NCI-H510A treated with DMSO at 0.1 percent for 48 hours (cell line): ENCODE measurements around the gene PRR36.
"Not testable (repeated sequence)": the region's sequence is repeated elsewhere in the genome, so short reads cannot be mapped to it uniquely, and the experiment has no call there.

Experiments used
- DNase-seq: peaks from one replicate; lab custom pipeline; 2025; lab: John Stamatoyannopoulos, UW

PRR36 gene

DNA sequence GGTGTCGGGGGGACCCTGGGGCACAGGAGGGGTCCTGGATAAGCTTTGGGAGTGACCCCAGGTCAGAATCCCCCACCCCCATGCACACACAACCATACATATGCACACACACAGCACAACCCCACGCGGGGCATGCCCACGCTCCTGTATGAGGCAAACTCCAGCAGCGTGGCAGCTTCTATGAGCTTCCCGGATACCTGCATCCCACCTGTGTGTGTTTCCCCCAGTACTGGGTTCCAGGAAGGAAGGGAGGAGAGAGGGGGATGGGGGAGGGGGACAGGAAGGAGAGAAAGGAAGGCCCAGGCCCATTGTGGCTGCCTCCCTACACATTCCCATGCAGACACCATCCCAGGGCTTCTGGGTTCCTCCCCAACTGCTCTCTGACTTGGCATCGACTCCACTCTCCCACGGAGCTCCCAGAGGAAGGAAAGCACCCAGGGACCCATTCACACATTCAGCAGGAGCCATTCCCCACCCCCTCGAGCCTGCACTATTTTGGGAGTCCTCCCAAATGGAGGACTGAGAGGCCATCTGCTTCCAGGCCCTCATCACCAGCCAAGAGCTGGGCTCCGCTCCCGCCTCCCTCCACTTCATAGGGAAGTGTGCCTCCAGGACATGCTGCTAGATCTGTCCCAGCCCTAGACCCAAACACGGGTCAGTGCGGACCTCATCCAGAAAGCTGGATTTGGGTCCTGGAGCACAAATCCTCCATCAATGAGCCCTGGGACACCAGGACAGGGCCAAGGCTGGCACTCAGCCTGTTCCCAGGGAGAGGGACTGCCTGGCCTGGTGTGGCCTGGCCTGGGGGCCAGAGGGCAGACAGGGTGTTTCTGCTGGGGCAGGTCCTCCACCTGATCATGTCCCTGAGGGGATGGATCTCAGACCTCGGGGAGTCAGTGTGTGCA lies 13.2 kb downstream of the PRR36 start:
- DNase-seq: no peak

DNA sequence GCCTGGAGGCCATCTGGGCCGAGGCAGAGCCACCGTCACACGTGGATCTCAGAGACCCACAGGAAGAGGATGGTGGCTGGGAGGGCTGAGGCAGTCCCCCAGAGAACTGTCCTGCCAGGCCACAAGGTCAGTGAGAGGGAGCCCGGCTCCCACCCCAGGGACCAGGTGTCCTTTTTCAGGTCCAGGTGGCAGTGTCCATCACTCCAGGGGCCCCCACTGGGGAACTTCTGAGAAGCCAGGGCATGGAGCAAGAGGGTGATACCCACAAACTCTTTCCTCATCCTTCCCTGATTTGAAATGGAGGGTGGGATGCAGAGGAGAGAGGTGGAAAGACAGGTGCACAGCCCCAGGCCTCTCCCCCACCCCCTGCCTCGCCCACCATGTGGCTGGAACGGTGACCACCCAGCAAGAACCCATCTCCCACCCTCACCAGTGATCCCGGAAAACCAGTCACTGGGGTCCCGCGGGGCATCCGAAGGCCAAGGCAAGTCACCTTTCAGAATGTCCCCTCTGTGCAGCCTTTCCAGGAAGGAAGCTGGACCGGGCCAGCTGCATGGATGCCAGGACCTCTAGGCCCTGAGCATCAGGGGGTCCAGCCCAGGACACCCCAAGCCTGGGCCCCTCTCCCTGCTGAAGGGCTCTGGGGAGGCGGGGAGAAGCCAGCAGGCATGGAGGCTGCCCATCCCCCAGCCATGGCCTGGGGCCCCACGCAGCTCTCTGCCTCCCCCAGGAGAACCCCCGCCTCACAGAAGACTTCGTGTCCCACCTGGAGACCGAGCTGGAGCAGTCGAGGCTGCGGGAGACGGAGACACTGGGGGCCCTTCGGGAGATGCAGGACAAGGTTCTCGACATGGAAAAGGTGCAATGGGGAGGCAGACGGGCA lies 14.1 kb downstream of the PRR36 start:
- no peak for DNase-seq

- not testable (repeated sequence) for DNase-seq
Measured at GRCh38 chr19:7859087-7859486, 15.1 kb downstream of the PRR36 start.

- DNase-seq: peak; percentile 79
Measured at GRCh38 chr19:7858109-7858770, 15.9 kb downstream of the PRR36 start.

GRCh38 chr19:7857727-7858108 lies 16.5 kb downstream of the PRR36 start:
- no peak for DNase-seq

GRCh38 chr19:7856679-7857663 lies 17.2 kb downstream of the PRR36 start:
- peak; percentile 14 for DNase-seq

DNA sequence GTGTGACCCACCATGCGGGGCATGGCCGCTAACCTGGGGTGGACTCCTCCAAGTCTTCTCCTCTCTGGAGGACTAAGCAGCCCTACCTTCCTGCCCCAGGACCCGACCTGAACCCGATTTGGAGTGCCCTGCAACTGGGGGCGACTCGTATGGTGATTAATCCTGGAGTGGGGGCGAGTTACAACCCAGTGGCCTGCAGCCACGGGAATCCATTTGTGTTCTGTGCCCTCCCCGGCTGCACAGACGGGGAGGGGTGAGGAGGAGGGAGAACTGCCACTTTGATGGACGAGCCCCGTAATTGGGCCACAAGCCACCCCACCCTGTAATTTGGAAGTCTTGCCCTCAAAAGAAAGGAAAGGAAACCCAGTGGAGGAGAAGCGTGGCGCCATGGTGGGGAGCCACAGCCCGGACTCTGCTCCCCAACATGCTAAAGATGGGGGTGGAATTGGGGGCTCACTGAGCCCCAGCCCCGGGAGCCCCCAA lies 18.0 kb downstream of the PRR36 start:
- DNase-seq: no peak

DNA sequence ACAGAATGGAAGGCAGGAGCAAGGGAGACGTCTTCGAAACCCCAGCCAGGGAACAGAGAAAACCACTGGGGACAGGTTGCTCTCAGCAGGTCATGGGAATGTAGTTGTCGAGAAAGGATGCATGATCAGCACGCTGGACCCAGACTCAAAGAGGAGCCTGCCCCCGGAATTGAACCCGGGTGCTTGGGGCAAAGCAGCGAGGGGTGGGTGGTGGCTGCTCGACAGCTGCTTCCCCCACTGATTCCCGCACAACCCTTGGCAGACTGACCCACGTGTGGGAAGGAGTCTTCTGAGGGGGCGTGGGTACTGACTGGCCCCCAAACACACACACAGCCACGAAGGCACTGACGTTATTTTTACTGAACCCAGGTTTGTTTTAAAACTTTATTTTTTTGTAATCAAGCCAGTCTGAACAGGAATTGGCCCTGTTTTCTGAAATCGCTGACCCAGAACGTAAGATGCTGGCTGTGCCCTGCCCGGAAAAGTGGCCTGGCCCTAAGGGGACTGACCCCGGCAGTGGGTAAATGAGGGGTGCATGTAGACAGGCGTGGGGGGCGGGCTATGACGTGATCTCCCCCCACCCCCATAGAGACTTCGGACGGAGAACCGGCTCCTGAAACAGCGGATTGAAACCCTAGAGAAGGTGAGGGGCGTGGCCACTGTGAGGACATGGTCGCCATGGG lies 18.6 kb downstream of the PRR36 start:
- DNase-seq: no peak

DNA sequence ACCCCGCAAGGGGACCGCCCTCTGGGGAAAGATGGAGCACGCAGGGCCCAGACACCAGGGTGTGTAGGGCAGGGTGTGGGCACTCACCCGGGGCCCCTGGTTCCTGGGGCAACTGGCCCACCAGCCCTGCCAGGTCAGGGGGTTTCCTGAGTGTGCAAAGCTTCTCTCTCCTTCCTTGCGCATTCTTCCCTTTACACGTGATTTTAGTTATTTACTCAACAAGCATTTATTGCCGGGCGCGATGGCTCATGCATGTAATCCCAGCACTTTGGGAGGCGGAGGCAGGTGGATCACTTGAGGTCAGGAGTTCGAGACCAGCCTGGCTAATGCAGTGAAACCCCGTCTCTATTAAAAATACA lies 20.4 kb downstream of the PRR36 start:
- DNase-seq: no peak

- peak; percentile 95 for DNase-seq
Measured at GRCh38 chr19:7852851-7853769, 21.1 kb downstream of the PRR36 start.

DNA sequence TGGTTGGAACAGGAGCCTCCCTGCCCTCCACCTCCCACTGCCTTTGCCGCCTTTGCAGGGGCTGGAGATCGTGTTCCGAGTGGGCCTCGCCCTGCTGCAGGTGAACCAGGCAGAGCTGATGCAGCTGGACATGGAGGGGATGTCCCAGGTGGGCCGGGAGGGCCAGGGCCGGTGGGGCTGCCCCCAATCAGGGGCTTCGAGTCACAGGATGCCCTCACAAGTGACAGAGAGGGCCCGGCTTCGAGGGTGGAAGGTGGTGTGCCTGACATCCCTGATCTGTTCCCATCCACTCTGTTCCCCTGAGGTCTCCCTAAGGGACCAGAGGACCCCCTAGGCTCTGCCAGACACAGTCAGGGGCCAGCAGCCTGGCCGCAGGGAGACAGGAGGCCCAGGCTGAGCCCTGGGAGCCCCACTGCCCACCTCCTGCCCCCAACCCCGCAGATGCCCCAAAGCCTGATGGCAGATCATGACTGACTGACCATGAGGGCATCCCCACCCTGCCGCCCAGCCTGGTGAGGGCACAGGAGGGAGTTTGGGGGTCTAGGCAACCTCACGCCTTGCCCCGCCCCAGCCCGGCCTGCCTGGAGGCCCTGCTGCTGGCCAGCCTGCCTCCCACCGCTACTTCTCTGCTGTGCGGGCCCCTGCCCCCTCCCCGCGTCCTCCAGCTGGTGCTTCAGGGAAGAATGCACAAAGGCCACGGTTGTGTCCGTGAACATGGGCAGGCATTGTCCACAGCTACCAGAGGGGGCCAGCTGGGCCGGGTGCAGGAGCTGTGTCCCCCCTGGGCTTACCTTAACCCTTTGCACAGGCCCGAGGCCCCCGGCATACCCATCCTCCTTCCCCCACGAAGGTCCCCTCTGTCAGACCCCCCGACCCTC lies 22.3 kb downstream of the PRR36 start:
- DNase-seq: no peak

- no peak for DNase-seq
Measured at GRCh38 chr19:7850945-7851622, 23.1 kb downstream of the PRR36 start.

- no peak for DNase-seq
Measured at GRCh38 chr19:7850000-7850813, 24.0 kb downstream of the PRR36 start.

GRCh38 chr19:7849631-7849999 lies 24.6 kb downstream of the PRR36 start:
- DNase-seq: no peak

DNA sequence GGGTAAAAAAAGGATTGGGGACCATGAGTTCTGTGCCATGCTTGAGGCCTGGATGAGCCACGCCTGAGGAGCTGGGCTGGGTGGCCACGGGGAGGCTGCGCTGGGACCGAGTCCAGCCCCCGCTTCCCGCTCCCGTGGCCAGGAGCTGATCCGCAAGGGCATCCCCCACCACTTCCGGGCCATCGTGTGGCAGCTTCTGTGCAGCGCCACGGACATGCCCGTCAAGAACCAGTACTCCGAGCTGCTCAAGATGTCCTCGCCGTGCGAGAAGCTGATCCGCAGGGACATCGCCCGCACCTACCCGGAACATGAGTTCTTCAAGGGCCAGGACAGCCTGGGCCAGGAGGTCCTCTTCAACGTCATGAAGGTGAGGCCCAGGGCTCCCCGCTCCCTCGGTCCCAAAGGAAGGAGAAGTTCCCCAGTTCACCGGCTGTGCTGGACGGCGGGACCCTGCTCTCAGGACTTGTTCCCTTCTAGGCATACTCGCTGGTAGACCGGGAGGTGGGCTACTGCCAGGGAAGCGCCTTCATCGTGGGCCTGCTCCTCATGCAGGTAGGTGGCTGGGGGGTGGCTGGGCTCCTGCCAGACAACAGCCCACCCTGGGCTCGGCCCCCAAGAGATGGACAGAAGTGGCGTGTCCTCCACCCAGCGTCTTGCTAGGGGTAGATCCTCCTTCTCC lies 25.3 kb downstream of the PRR36 start:
- no peak for DNase-seq

DNA sequence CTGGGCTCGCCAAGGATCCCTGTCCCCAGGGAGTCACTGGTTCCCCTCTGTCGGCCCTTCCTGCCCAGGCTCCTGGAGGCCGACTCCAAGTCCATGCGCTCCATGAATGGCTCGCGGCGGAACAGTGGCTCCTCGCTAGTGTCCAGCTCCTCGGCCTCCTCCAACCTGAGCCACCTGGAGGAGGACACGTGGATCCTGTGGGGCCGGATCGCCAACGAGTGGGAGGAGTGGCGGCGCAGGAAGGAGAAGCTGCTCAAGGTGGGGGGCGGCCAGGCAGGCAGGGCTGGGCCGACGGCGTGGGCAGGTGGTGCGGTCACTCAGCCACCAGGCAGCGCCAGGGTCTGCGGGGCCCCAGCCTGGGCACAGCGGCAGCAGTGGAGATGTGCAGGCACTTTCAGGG lies 26.5 kb downstream of the PRR36 start:
- DNase-seq: no peak
